ENCODE data around the gene PANK2.
"Not testable (repeated sequence)": the region's sequence is repeated elsewhere in the genome, so short reads cannot be mapped to it uniquely, and the experiment has no call there.

Gene PANK2

GRCh38 chr20:3930265-3931206 is 41.3 kb downstream of the PANK2 start:
- no peak for DNase-seq

GRCh38 chr20:3931664-3932063 is 42.5 kb downstream of the PANK2 start:
- no peak for DNase-seq

DNA sequence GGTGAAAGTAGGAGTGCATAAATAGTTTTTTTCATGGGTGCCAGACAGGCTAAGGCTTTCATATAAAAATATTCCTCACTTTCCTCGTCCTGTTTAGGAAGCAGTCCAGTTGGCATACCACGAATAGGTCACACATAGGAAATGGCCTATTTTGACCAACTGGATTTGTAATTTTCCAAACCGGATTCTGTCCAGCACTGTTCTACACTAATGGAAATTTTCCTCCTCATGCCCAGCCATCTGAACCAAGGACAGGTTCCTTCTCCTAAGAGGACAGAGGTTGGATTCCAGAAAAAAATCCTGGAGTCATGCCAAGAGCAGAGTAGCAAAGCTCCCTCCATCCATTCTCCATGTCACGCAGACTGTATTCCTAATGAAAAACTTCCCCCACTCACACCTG is 43.1 kb downstream of the PANK2 start:
- DNase-seq = no peak

DNA sequence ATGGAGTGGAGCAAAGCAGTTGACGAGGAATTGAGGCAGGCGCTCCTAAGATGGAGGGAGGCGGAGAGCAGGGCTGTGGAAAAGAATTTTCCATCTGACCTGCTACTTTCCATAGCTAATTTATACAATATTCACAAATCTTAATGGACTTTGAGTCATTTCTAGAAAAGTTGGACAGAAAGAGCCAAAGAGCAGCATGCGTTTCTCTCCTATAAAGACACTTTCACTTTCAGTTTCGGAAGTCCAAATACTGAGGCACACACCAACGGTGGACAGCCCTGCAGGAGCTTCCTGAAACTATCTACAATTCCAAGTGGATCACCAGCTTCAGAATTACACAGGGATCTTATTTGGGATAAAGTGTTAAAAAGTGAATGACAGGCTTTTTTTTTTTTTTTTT is 43.5 kb downstream of the PANK2 start:
- no peak for DNase-seq

GRCh38 chr20:3933218-3933617 is 44.0 kb downstream of the PANK2 start:
- DNase-seq = no peak

DNA sequence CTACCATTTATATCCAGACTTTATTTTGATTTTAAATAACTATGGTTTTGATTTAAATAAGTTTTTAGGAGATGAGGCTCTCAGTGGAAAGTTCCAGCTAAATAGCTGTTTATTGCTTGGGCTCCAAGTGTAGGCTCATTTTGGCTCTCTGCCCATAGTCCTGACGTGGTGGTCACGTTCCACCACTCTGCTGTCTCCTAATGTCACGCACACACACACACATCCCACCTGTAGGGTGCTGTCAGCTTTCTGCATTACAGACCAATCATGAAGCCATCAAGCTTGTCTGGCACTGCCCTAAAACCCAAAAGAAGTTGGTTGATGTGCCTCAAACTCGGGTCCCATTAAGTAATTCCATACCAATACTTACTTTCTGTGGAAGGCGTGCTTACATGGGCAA is 45.4 kb downstream of the PANK2 start:
- no peak for DNase-seq

- no peak for DNase-seq
Measured at GRCh38 chr20:3935295-3935955, 46.2 kb downstream of the PANK2 start.

DNA sequence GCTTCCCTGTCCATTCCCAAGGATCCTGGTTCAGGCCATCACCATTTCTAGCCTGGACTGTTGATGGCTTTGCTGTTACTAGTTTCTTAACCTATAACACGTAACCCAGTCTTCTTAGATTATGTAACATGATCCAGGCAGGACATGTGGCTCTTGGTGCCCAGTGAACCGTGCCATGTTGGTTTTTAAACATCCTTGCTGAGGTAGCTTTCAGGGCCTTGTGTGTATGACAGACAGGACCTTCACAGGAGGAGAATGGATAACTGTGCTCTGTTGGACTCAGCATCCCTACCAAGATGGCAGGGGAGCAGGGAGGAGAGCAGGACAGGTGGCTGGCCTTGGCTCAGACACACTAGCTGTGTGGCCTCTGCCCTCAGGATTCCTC is 46.8 kb downstream of the PANK2 start:
- DNase-seq = no peak

DNA sequence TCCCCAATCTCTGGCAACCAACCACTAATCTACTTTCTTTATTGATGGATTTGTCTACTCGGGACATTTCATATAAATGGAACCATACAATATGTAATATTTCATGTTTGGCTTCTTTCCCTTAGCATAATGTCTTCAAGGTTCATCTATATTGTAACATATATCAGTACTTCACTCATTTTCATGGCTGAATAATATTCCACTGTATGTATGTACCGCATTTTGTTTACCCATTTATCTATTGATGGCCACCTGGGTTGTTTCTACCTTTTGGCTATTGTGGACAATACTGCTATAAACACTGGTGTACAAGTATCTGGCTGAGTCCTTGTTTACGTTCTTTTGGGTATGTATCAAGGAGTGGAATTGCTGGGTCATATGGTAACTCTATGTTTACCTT is 48.4 kb downstream of the PANK2 start:
- DNase-seq = no peak

- DNase-seq = no peak
Measured at GRCh38 chr20:3940905-3941304, 51.7 kb downstream of the PANK2 start.

- not testable (repeated sequence) for DNase-seq
Measured at GRCh38 chr20:3946666-3947065, 57.5 kb downstream of the PANK2 start.

DNA sequence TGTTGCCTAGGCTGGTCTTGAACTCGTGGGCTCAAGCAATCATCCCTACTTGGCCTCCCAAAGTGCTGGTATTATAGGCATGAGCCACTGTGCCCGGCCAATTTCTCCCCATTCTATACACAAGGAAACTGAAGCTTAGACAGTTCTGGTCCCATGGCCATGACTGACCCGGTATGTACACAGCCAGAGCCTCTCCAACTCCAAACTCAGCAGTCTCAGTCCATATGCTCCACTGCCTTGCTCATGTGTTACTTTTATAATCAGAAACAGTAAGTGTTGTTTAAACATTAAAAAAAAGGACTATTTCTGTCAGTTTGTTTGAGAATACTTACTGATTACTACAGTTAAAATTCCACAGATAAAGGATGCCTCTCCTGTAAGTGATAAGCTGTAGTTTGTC is 75.5 kb downstream of the PANK2 start:
- DNase-seq = no peak

DNA sequence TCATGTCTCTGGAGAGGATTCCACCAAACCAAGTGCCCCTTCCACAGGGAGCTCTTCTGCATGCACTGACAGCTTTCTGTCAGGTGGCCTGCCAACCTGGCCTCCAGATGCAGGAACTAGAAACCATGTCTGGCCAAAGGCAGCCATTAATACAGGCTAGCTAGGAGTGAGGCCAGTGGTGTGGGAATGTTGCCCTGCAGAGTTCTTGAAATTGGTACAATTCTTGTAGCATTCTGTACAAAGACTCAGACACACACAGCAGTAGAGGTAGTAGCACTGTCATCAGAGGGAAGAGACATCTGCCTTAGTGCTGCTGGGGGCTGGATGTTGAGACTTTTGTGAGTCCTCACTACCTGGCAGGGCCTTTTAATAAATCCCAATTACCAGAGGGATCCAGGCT is 77.4 kb downstream of the PANK2 start:
- no peak for DNase-seq

DNA sequence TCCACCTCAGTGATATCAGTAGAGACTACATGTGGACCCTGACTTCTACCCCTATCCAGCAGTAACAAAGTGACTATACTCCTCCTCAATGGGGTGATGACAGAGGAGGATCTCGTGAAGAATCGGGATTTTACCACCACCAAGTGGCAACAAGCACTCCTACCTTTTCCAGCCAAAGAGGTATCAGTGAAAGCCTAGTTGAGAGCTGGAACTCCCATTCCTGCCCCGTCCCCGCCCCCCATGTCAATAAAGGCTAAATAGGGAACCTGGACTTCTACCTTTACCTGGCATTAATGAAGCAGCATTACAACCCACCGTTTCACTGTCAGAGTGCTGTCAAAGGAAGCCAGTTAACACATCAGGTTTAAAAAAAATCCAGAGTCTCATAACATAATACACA is 80.8 kb downstream of the PANK2 start:
- no peak for DNase-seq

DNA sequence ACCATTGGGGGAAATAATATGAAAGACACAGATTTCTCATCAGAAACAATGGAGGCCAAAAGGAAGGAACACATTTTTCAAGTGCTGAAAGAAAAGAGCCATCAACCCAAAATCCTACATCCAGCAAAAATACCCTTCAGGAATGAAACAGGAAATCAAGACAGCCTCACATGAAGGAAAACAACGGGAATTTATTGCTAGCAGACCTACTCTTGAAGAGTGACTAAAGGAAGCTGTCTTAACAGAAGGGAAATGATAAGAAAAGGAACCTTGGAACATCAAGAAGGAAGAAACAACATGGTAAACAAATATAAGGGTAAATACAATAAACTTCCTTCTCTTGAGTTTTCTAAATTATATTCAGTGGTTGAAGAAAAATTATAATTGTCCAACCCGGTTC is 82.0 kb downstream of the PANK2 start:
- DNase-seq = no peak

DNA sequence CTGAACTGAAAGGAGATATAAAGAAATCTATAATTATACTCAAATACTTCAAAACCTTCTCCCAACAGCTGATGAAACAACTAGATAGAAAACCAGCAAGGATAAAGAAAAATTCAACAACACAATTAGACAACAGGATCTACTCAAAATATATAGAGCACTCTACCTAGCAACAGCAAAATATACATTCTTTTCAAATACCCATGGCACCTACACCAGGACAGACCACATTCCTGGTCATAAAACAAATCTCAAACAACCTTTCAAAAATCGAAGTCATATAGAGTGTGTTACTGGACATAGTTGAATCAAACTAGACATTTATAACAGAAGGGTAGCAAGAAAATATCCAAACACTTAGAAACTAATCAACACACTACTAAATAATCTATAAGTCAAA is 83.0 kb downstream of the PANK2 start:
- DNase-seq = no peak

DNA sequence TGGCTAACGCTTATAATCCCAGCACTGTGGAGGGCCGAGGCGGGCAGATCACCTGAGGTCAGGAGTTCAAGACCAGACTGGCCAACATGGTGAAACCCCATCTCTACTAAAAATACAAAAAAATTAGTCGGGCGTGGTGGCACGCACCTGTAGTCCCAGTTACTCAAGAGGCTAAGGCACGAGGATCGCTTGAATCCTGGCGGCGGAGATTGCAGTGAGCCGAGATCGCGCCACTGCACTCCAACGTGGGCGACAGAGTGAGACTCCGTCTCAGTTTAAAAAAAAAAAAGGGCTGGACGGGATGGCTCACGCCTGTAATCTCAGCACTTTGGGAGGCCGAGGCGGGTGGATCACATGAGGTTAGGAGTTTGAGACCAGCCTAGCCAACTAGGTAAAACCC is 83.4 kb downstream of the PANK2 start:
- not testable (repeated sequence) for DNase-seq

DNA sequence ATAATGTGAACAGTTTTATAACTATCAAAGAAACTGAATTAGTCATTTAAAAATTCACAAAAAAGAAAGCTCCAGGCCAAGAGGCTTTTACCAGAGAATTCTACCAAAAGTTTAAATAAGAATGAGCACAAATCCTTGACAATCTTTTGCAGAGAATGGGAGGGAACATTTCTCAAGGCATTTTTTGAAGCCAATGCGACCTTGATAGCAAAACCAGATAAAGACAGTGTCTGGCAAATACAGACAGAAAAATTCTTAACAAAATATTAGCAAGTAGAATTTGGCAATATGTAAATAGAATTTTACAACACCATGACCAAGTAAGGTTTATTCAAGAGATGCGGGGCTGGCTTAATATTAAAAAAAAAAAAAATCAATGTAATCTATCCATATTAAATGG is 84.5 kb downstream of the PANK2 start:
- DNase-seq = no peak

DNA sequence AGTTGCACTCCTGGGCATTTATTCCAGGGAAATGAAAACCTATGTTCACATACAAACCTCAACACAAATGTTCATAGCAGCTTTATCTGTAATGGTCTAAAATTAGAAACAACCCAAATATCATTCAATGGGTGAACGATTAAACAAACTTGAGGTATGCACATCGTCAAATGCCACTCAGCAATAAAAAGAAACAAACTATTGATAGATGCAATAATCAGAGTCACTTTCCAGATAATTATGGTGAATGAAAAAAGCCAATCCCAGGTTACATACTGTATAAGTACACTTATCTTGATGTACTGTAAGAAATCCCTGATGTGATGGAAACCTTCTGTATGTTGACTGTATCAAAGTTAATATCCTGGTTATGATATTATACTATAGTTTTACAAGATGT is 87.3 kb downstream of the PANK2 start:
- no peak for DNase-seq
